Measurements from ENCODE around the gene MEG3.
"Not testable (repeated sequence)": the region's sequence is repeated elsewhere in the genome, so short reads cannot be mapped to it uniquely, and the experiment has no call there.

The MEG3 gene

DNA sequence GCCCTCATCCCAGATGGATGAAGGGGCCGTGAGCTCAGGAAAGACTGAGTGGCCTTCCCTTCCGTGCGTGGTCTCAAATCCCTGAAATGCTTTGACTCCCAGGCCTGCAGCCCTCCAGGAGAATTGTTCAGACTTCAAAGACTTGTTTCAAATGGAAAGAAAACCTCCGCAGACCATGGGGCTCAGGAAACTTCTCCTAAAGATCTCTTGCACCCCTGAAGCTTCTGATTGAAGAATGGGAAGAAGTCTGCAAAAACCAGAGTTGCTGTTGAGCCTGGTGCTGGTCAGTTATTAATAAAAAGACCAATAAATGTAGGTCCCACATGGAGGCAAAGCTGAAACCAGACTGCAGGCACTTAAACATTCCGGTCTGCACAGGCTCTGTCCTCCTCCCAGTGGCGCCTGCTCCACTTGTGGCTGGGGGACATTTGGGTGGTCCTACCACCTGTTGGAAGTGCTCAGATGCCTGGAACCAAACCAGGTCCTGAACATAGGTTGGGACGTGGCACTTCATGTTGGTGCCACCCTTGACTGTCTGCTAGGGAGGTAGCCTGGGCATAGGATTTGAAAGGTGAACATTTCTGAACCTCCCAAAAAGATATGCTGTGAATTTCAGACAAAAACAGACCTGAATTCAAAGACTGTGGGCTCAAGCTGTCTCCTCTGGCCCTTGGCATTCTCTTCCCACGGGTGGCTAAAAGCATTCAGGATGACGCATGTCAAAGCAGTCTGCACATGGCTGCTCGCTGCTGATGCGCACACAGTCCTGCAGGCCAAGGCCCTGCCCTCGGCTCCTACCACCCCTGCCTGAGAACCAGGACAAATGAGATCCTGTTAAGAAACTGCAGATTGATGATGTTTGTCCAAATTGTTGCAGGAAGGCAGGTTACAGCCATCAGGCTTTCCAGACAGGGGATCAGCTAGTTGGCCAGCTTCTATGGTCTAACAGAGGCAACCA lies 36.2 kb upstream of the MEG3 start:
- no peak for DNase-seq

- no peak for DNase-seq
These were observed 35.2 kb upstream of the MEG3 start for GRCh38 chr14:100790502-100791347.

DNA sequence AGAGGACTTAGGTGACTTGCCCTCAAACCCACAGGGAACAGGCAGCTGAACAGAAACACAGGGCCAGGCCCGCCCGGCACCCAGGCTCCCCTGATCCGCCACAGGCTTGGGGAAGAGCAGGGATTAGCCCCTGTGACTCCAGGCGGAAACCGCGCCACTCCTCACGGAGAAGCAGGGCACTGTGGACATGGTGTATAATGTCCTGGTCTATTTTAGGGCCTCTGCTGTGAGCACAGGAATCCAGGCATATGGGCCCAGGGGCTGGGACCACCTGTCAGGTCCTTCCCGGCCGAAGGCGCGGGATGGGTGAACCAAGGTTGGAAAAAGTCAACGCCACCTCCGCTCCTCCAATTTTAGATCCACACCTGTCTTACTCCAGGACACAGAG lies 34.6 kb upstream of the MEG3 start:
- no peak for DNase-seq

GRCh38 chr14:100791995-100792394 lies 33.9 kb upstream of the MEG3 start:
- no peak for DNase-seq

GRCh38 chr14:100796946-100797345 lies 29.0 kb upstream of the MEG3 start:
- DNase-seq, result no peak

DNA sequence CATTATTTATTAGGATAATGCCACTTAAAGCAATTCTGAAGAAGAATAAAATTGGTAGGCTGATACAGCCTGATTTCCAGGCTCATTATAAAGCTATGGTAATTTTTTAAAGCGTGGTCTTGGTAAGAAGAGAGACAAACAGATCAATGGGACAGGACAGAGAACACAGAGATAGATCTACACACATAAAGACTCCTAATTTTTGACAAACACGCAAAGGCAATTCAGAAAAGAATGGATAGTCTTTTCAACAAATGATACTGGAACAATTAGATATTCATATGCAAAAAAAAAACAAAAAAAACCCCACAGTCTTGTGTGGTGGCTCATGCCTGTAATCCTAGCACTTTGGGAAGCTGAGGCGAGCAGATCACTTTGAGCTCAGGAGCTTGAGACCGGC lies 25.9 kb upstream of the MEG3 start:
- DNase-seq, result no peak

GRCh38 chr14:100801433-100801832 lies 24.5 kb upstream of the MEG3 start:
- DNase-seq, result not testable (repeated sequence)

DNA sequence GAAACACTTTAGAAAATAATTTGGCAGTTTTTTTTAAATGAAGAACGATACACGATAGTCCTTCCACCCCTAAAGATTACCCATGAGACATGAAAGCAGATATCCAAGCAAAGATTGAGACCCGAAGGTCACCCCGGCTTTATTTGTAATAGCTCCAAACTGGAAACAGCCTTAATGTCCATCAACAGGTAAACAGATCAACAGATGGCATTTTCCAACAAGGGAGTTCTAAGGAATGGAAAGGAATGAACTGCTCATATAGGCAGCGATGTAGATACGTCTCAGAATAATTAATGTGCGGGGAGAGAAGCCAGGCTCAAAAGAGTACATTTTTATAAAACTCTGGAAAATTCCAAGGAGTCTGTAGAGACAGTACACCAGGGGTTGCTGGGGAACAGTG lies 23.7 kb upstream of the MEG3 start:
- no peak for DNase-seq

DNA sequence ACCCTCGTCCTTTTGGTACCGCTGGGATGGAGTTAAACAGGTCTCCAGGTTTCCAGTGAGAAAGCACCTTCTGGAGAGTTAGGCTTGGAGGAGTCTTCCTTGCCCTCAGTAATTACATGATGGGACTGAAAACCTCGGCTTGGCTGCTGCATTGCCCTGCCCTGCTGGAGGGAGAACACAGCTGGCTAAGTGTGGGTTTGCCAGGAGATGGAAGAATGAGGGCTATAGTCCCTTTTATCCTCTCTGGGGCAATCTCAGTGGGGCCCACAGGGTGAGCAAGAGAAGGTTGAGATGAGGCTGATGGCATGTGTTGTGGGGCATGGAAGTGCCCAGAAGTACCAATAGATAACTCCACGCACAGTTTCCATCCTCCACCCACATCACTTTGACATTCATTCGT lies 23.2 kb upstream of the MEG3 start:
- no peak for DNase-seq

DNA sequence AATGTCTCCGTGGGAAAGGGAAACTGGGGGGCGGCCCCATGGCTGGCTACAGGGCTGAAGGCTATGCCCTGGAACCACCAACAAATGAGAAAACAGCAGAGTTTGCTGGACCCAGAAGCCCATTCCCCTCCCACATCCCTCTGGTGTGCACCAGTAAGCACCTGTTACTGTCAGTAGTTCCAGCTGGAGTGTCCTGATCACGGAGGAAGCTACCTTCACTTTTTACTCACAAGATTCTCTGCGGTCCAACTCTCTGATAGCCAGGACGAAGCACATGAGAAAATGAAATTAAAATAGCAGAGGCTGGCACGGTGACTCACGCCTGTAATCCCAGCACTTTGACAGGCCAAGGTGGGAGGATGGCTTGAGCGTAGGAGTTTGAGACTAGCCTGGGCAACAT lies 22.7 kb upstream of the MEG3 start:
- no peak for DNase-seq

- no peak for DNase-seq
These were observed 22.2 kb upstream of the MEG3 start for GRCh38 chr14:100803676-100804075.

- no peak for DNase-seq
These were observed 21.8 kb upstream of the MEG3 start for GRCh38 chr14:100804138-100804537.

- no peak for DNase-seq
These were observed 21.2 kb upstream of the MEG3 start for GRCh38 chr14:100804558-100805309.

DNA sequence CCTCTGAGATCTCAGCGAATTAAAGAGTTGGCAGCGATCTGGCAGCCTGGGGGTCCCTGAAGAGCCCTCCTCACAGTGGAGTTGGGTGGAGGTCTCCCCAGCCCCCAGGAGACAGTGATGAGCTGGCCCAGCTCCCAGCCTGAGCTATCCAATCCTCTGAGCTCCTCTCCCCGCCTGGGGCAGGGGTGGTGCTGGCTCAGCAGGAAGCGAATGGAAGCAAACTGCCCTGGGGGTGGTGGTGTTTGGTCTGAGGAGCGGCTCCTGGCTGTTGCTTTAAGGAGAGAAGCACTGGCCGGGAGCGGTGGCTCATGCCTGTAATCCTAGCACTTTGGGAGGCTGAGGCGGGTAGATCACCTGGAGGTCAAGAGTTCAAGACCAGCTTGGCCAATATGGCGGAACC lies 19.5 kb upstream of the MEG3 start:
- DNase-seq, result no peak

- no peak for DNase-seq
These were observed 18.4 kb upstream of the MEG3 start for GRCh38 chr14:100807496-100807895.

DNA sequence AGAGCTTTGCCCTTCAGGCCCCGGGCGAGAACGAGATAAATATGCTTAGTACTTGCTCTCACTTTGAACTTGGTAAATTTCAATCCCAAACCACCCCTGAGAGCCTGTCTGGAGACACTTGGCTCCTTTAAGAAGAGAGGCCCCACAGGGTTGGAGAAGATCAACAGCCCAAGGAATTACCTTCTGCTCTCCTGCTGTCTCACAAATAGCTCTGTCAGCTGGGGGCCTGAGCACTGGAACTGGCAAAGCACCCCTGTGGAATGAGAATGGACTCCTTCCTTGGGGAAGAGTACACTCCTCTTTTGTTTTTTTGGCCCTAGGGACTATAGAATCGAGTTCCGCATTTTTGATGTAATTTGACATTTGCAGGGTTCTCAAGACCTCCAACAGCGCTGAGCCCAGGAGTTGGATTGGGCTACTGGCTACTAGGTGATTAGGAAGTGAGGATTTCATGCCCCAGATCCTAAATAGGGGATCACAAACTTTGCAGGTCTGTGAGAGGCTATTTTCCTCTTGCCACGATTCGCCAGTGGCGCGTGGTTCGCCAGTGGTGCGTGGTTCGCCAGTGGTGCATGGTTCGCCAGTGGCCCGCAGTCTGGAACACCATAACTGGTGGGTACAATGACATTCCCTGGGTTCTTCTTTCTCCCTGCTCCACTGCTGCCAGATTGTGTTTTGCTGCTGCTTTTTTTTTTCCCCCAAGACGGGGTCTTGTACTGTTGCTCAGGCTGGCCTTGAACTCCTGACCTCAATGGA lies 17.8 kb upstream of the MEG3 start:
- DNase-seq, result no peak

DNA sequence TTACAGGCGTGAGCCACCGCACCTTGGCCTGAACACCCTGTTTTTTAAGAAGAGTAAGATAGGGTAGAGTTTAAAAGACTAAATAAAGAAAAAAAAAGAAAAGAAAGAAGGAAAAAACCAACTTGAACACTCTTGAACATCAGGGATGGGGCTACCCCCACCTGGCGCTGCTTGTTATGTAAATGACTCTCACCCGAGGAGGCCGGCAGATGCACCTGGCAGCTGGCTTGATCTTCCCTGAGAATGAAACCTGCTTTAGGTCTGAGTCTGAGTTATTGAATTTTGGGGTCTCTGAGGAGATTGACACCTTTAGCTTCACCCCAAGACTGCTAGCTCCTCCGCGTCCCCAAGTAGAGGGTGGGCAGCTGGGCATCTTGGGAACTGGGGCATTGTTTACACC lies 15.5 kb upstream of the MEG3 start:
- DNase-seq, result no peak

GRCh38 chr14:100810861-100811461 lies 15.0 kb upstream of the MEG3 start:
- no peak for DNase-seq

DNA sequence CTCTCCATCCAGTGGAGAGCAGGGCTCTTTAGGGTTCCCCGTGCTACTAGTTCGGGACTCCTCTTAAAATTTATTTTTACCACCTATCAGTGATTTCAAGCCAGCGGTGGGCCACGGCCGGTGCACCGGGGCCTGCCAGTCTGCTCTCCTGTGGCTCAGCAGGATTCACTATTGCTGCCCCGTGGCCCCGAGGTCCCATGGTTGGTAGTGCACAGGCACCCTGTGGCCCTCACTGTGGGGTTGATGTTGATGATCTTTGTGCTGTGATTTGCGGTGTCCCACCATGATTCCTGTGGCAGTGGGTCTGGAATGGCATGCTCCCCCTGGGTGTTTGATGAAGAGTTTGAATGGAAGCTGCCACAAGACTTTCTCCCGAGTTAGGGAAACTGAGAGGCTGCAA lies 12.6 kb upstream of the MEG3 start:
- no peak for DNase-seq

GRCh38 chr14:100815478-100816285 lies 10.2 kb upstream of the MEG3 start:
- no peak for DNase-seq

DNA sequence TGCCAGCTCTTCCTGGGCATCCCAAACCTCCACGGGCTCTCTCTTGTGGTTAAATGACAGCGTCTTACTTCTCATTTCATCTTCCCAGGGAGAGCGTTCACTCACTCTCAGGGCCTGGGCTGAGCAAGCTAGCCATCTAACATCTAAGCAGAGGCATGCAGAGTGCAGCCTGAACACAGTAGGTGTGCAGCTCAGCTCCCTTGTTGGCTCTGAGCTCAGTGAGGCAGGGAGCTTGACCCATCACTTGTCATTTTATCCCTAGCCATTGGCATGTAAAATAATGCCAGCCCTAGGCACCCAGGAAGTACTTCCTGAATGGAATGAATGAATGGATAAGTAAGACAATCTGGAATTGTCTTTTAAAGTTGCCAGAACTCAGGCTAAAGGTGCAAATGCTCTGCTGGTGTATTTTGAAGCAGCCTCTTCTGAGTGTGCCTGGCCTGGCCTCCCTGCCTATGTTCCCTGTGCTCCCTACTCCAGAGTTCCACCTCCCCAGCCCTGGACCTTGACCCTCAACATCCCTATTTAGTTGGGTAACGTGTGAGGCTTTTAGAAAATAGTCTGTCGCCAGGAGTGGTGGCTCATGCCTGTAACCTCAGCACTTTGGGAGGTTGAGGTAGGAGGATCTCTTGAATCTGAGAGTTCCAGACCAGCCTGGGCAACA lies 9.5 kb upstream of the MEG3 start:
- no peak for DNase-seq

Measured in NCI-H748 treated with DMSO at 0.1 percent for 48 hours (cell line).